Measurements from ENCODE around the gene SPAG16. TPM values are rescaled to one million over a fixed set of nuclear protein-coding genes. Genes with fewer than 3 reads are reported as not detected.

SPAG16 gene
- total RNA-seq, 1 experiment from 2014 or later, result 16.0 TPM

DNA sequence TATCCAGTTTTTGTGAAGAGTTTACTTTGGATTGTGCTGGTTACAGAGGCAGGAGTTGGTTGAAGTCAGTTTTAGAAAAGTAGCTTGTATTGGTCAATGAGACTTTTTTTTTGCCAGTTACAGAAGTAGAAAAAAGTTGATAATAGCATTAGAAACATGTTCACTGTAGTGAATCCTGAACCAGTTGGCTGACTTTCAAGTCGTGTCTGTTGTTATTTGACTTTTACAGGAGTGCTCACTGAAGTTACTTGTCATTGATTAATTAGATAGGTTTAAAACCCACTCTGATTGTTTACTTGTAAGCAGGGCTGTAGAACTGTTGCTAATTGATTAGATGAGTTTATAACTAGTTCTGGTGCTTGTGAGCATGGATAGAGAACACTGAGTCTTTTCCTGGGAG lies 814.5 kb downstream of the SPAG16 start:
- ATAC-seq (no peak), DNase-seq (ENCODE audit: low spot score) (no peak)
- H3K27ac Mint-ChIP-seq, result no peak overlapping the region
- no peaks in the 10 kb centered on the region for H3K9me3 Mint-ChIP-seq
- CTCF ChIA-PET, result no interaction called here
- POLR2A ChIA-PET, result interaction anchor here (0.5 kb wide), 1 partner anchor 44 kb away, joined by 3 read pairs; no protein-coding TSS in a partner anchor
- no peak for TF ChIP-seq CREM (CRISPR knock-in tag; IDR thresholded peaks at IDR 0.05)
- no peak for TF ChIP-seq TEAD1 (CRISPR knock-in tag; IDR thresholded peaks at IDR 0.05)
- TF ChIP-seq, protein P1, sequence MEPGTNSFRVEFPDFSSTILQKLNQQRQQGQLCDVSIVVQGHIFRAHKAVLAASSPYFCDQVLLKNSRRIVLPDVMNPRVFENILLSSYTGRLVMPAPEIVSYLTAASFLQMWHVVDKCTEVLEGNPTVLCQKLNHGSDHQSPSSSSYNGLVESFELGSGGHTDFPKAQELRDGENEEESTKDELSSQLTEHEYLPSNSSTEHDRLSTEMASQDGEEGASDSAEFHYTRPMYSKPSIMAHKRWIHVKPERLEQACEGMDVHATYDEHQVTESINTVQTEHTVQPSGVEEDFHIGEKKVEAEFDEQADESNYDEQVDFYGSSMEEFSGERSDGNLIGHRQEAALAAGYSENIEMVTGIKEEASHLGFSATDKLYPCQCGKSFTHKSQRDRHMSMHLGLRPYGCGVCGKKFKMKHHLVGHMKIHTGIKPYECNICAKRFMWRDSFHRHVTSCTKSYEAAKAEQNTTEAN (CRISPR knock-in tag; IDR thresholded peaks at IDR 0.05), result no peak
- no peak for TF ChIP-seq TEAD4 (CRISPR knock-in tag; IDR thresholded peaks at IDR 0.05)
- TF ChIP-seq ATF1 (CRISPR knock-in tag; IDR thresholded peaks at IDR 0.05), result no peak
- TF ChIP-seq, protein P2, sequence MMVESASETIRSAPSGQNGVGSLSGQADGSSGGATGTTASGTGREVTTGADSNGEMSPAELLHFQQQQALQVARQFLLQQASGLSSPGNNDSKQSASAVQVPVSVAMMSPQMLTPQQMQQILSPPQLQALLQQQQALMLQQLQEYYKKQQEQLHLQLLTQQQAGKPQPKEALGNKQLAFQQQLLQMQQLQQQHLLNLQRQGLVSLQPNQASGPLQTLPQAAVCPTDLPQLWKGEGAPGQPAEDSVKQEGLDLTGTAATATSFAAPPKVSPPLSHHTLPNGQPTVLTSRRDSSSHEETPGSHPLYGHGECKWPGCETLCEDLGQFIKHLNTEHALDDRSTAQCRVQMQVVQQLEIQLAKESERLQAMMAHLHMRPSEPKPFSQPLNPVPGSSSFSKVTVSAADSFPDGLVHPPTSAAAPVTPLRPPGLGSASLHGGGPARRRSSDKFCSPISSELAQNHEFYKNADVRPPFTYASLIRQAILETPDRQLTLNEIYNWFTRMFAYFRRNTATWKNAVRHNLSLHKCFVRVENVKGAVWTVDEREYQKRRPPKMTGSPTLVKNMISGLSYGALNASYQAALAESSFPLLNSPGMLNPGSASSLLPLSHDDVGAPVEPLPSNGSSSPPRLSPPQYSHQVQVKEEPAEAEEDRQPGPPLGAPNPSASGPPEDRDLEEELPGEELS (CRISPR knock-in tag; IDR thresholded peaks at IDR 0.05), result no peak
- no peak for TF ChIP-seq JAZF1 (CRISPR knock-in tag; IDR thresholded peaks at IDR 0.05)
- TF ChIP-seq, protein P3, sequence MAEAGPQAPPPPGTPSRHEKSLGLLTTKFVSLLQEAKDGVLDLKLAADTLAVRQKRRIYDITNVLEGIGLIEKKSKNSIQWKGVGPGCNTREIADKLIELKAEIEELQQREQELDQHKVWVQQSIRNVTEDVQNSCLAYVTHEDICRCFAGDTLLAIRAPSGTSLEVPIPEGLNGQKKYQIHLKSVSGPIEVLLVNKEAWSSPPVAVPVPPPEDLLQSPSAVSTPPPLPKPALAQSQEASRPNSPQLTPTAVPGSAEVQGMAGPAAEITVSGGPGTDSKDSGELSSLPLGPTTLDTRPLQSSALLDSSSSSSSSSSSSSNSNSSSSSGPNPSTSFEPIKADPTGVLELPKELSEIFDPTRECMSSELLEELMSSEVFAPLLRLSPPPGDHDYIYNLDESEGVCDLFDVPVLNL (CRISPR knock-in tag; IDR thresholded peaks at IDR 0.05; ENCODE audit: borderline replicate concordance, low read depth), result no peak
- TF ChIP-seq, protein P4, sequence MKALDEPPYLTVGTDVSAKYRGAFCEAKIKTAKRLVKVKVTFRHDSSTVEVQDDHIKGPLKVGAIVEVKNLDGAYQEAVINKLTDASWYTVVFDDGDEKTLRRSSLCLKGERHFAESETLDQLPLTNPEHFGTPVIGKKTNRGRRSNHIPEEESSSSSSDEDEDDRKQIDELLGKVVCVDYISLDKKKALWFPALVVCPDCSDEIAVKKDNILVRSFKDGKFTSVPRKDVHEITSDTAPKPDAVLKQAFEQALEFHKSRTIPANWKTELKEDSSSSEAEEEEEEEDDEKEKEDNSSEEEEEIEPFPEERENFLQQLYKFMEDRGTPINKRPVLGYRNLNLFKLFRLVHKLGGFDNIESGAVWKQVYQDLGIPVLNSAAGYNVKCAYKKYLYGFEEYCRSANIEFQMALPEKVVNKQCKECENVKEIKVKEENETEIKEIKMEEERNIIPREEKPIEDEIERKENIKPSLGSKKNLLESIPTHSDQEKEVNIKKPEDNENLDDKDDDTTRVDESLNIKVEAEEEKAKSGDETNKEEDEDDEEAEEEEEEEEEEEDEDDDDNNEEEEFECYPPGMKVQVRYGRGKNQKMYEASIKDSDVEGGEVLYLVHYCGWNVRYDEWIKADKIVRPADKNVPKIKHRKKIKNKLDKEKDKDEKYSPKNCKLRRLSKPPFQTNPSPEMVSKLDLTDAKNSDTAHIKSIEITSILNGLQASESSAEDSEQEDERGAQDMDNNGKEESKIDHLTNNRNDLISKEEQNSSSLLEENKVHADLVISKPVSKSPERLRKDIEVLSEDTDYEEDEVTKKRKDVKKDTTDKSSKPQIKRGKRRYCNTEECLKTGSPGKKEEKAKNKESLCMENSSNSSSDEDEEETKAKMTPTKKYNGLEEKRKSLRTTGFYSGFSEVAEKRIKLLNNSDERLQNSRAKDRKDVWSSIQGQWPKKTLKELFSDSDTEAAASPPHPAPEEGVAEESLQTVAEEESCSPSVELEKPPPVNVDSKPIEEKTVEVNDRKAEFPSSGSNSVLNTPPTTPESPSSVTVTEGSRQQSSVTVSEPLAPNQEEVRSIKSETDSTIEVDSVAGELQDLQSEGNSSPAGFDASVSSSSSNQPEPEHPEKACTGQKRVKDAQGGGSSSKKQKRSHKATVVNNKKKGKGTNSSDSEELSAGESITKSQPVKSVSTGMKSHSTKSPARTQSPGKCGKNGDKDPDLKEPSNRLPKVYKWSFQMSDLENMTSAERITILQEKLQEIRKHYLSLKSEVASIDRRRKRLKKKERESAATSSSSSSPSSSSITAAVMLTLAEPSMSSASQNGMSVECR (CRISPR knock-in tag; IDR thresholded peaks at IDR 0.05; ENCODE audit: borderline replicate concordance), result no peak
- no peak for TF ChIP-seq ZNF121 (CRISPR knock-in tag; IDR thresholded peaks at IDR 0.05)
- TF ChIP-seq, protein P5, sequence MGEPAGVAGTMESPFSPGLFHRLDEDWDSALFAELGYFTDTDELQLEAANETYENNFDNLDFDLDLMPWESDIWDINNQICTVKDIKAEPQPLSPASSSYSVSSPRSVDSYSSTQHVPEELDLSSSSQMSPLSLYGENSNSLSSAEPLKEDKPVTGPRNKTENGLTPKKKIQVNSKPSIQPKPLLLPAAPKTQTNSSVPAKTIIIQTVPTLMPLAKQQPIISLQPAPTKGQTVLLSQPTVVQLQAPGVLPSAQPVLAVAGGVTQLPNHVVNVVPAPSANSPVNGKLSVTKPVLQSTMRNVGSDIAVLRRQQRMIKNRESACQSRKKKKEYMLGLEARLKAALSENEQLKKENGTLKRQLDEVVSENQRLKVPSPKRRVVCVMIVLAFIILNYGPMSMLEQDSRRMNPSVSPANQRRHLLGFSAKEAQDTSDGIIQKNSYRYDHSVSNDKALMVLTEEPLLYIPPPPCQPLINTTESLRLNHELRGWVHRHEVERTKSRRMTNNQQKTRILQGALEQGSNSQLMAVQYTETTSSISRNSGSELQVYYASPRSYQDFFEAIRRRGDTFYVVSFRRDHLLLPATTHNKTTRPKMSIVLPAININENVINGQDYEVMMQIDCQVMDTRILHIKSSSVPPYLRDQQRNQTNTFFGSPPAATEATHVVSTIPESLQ (CRISPR knock-in tag; IDR thresholded peaks at IDR 0.05), result no peak
- TF ChIP-seq ELF4 (CRISPR knock-in tag; IDR thresholded peaks at IDR 0.05; ENCODE audit: low read depth), result no peak
- TF ChIP-seq ZNF423 (CRISPR knock-in tag; IDR thresholded peaks at IDR 0.05), result no peak
- TF ChIP-seq, protein P6, sequence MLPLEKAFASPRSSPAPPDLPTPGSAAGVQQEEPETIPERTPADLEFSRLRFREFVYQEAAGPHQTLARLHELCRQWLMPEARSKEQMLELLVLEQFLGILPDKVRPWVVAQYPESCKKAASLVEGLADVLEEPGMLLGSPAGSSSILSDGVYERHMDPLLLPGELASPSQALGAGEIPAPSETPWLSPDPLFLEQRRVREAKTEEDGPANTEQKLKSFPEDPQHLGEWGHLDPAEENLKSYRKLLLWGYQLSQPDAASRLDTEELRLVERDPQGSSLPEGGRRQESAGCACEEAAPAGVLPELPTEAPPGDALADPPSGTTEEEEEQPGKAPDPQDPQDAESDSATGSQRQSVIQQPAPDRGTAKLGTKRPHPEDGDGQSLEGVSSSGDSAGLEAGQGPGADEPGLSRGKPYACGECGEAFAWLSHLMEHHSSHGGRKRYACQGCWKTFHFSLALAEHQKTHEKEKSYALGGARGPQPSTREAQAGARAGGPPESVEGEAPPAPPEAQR (CRISPR knock-in tag; IDR thresholded peaks at IDR 0.05), result no peak
- no peaks in the 10 kb centered on the region for H3K36me3 Mint-ChIP-seq
- peaks cover 21% of the 10 kb centered on the region for H3K4me1 Mint-ChIP-seq
- H3K4me3 Mint-ChIP-seq, result no peak overlapping the region
- no peaks in the 10 kb centered on the region; the same call in 1 of the 2 replicates for H3K27me3 Mint-ChIP-seq (ENCODE audit: low read depth)
